NCI-H524 treated with DMSO at 0.1 percent for 48 hours (cell line): ENCODE results near the gene ANKDD1B.
A peak's percentile ranks its signal among the peaks of the same experiment; 100 is the strongest.

Experiments used
- DNase-seq: peaks from one replicate; lab custom pipeline; 2025; lab: John Stamatoyannopoulos, UW

ANKDD1B gene

DNA sequence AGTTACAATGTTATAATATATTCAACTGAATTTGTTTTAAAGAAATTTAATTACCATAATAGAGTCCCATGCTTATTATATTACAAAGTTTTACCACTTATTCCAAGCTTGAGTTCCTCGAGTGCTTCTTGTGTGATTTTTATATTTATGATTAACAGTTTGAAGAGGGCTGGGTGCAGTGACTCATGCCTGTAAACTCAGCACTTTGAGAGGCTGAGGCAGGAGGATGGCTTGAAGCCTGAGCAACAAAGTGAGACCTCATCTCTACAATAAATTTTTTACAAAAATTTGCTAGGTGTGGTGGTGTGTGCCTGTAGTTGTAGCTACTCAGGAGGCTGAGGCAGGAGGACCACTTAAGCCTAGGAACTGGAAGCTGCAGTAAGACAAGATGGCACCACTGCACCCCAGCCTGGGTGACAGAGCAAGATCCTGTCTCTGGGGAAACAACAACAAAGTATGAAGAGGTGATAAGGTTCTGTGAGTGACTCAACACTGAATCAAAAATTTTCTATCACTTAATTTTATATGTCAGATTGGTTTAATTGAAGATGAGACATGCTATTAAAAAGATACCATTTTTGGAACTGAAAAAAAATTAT lies 96.8 kb downstream of the ANKDD1B start:
- DNase-seq = no peak

DNA sequence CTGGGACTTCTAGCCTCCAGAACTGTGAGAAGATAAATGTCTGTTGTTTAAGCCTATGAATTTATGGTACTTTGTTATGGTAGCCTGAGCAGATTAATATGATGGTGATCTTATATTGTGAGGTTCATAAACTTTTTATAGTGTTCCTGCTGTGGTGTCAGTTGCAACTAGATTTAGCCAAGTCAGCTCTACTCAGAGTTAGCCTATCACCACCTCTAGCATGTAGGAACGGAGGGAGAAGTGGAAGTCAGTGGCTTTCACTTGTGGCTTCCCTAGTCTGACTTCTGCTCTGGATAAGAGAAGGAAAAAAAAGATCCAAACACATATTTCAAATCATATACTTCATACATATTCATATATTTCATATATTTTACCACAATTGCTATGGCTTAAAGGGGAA lies 99.4 kb downstream of the ANKDD1B start:
- no peak for DNase-seq

DNA sequence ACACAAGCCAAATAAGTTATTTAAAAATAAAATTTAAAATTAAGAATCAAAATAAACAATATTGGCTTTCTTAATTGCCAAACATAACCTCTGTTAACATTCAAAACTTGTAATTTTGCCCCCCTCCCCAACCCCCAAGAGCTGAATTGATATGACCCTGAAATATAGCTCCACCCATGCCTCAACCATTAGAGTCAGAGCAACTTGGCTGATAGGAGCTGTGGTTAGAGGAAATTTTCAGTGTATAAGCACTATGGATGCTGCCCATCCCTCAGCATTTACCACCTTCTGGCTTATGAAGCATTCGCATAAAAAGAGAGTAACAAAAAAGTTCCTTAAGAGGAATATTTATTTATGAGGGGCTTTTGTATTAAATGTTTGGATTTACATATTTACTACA lies 99.9 kb downstream of the ANKDD1B start:
- DNase-seq = no peak

DNA sequence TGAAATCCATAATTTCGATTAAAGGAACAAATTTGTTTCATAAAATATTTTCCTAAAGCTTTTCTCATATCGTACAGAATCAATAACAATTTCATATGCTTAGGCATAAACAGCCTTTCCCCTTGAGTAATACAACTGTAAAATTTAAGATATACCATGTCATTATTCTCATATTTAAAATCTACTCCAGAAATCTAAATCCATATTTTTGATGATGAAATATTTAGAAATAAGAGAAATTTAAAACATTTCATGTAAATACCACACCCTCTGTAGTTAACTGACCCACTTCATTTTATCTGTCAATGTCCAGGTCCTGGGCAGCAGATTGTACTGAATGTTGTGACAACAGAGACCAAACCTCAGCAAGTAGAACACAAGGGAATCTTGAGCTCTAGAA lies 100.8 kb downstream of the ANKDD1B start:
- no peak for DNase-seq

DNA sequence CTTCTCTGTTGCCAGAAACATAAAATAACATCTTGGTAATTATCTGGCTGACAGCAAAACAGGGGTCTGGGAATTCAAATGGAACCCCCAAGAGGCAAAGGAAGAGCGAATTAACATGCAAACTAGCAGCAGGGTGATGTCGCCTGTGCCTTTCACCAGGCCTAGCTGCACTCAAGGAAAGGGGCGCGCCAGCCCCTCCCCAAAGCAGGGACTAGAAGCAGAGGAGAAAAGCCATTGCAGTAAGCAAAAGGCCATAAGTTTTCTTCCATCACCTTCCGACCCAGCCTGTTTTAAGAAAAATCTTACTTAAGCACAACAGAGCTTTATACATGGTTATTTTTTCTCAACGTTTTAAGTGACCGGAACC lies 105.4 kb downstream of the ANKDD1B start:
- DNase-seq = no peak

DNA sequence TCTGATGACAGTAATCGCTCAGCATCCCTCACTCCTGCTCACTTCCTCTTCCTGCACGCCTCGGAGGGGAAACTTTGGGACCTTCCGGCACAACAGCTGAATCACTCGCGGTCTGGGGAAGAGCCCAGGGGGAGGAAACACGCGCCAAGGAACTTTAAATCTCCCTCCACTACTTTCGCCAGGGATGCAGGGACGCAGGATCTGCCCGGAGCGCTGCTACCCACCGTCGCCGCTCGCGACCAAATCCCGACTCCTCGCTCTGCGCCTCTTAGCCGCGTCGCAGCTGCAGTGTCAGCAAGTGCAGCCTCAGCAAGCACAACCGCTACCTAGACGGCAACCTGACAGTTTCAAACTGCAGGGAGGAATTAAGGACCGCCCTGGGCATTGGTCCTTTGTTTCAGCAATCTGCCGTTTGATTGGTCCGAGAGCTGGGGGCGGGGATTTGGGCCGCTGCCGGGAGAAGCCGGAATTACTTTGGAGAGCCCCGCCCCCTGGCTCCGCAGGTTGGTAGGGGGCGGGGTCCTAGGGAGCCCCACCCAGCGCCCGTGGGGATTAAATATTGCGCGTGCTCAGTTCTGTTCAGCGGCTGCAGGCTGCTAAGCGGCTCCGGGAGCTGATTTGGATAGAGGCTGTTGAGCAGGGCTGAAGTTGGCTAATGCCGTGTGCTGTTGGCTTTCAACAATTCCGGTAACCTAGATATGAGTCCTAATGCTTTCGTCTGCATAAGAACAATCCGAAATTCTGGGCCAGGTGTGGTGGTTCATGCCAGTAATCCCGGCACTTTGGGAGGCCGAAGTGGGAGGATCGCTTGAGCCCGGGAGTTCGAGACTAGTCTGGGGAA lies 106.0 kb downstream of the ANKDD1B start, which contains the start of gene POC5:
TSS of gene POC5 (minus strand) at position 356 of the 841 bp plus-strand sequence. CDS start 4,500 bp downstream, outside the sequence.
- peak; percentile 89 for DNase-seq

DNA sequence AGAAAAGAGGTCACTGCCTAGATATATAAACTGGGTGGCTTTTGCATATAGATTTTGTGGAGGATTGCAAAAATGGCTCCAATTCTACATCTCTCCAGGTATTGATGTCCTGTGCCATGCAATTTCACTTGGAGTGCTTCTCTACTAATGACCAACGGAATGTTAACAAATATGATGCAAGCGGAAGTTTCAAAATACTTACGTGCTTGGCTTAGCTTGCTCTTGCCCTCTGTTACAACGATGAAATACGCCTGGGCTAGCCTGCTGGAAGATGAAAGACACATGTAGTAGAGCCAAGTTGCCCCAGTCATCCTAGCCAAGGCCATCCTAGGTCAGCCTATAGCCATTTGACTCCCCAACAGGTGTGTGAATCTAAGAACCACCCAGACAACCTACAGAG lies 109.6 kb downstream of the ANKDD1B start:
- no peak for DNase-seq
